NCI-H2171 treated with DMSO at 0.1 percent for 48 hours (cell line): ENCODE results near the gene SCRT2.
"Not testable (repeated sequence)": the region's sequence is repeated elsewhere in the genome, so short reads cannot be mapped to it uniquely, and the experiment has no call there.

Experiments
- DNase-seq: peaks from one replicate; lab custom pipeline; 2025; lab: John Stamatoyannopoulos, UW

Gene SCRT2

DNA sequence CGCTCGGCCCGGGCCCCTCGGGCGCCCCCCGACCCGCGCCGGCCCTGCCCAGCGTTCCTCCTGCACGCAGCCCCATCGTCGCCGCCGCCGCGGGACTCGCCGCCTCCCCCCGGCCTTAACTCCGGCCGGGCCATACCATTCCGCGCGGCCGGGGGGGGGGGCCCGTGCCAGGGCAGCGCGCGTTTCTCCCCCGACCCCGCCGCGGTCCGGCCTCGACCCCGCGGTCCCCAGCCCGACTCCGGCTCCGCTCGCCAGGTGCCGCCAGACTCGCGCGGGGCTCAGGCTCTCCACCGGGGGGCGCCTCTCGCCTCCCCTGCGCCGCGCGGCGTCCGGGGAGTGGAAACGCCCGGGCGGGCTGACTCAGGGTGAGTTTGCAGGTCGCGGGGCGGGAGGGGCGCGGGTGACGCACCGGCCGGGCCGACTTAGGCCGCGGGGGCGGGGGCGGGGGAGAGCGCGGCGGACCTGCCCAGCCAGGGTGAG lies 22.5 kb downstream of the SCRT2 start, which contains the start of gene SRXN1:
SRXN1 (minus strand) TSS at position 91 of the 480 bp plus-strand sequence; CDS start at position 76, 15 bp downstream.
- peak; percentile 70 for DNase-seq

DNA sequence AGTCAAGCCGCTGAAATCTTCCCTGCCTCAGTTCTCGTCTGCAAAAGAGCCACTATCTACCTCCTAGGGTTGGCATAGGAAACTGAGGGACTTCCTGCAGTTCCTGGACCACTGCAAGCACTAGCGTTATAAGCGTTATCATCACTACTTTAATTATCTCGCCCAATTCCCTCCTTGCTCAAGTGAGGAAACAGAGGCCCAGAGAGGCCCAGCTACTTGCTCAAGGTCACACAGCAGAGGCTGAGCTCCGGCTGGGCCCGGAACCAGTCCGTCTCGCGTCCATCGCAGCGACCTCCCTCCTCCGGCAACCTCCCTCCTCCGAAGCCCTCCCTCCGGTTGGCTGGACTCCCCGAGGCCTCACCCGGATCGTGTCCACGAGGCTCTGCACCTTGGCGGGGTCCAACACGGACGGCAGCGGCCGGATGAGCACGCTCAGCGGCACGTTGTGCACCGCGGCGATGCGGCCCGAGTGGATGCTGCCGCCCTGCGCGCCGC lies 22.9 kb downstream of the SCRT2 start:
- DNase-seq = no peak

DNA sequence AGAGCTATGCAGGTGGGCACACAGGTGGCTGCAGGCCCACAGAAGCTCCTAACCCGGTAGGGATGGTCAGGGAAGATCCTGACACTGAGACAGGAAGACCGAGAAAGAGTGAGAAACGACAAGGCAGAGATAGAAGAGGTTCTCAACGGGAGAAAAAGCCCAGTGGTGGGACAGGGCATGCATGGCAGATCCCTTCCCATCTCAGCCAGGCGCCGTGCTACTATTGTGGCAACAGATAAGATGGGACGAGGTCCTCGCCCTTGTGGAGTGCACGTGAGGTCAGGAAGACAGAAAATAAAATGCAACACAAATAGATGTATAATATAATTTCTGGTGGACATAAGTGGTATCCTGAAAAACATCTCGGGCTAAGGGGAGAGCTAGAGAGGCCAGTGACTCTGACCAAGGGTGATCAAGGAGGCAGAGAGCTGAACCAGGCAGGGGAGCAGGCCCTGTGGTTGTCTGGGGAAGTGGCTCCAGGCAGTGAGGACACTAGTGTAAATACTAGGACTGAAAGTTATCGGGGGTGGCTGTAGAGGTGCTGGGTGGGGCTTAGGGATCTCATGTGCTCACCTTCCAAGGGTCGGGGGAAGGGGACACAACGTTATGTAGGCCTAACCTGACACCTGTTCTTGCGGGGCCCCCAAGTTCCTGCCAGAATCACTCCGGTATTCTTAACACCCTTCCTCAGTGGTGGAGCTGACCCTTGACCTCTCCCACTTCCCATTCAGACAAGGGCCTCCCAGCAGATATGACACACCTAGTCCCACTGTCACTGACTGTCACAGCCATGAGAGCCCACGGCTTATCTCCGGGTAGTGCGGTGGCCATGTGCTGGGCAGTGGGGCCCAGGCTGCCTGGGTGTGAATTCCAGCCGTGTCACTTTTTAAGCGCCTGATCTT lies 23.6 kb downstream of the SCRT2 start:
- no peak for DNase-seq

DNA sequence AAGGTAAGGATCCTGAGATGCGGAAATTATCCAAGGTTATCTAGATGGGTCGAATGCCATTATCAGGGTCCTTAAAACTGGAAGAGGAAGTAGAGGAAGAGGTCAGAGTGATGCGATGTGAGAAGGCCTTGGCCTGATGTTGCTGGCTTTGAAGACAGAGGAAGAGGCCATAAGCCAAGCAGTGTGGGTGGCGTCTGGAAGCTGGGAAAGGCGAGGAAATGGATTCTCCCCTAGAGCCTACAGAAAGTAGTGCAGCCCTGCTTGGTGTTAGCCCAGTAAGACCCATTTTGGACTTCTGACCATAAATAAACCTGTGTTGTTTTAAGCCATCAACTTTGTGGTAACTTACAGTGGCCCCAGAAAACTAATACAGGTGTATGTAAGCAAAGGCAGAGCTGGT lies 24.6 kb downstream of the SCRT2 start:
- DNase-seq = no peak

DNA sequence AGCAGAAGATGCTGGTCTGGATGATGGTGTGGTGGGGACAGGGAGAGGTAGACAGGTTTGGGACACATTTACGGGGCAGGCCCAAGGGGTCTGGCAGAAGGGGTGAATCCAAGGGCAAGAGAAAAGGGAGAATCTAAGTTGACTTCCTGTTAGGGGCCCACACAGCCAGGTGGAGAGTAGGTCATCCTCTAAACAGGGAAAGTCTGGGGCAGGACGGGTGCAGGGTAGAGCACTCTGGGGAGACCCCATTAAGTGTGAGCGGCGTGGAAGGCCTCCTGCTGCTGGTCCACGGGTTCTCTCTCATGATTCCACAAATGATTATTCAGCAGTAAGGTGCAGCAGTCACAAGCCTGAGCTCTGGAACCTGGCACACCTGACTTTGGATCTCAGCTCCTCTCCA lies 25.3 kb downstream of the SCRT2 start:
- DNase-seq = no peak

DNA sequence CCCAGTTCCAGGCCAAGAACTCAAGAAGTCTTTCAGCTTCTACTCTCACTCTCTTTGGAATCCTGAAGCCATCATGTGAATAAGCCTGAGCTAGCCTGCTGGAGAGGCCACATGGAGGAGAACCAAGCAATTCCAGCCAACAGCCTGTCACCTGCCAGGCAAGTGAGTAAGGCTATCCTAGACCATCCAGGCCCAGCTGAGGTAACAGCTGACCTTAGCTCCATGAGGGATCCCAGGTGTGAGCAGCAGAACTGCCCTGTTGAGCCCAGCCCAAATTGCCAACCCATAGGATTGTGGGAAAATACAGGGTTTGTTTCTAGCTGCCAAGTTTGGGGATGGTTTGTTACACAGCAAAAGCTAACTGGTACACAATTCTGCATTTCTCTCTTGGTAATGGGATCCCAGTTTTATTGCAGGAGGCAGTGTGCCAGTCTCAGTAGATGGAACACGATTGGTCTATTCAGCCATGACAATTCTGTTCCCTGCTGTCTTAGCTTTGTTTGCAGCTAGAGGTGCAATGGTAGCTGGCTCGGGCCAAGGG lies 28.1 kb downstream of the SCRT2 start:
- DNase-seq = no peak

DNA sequence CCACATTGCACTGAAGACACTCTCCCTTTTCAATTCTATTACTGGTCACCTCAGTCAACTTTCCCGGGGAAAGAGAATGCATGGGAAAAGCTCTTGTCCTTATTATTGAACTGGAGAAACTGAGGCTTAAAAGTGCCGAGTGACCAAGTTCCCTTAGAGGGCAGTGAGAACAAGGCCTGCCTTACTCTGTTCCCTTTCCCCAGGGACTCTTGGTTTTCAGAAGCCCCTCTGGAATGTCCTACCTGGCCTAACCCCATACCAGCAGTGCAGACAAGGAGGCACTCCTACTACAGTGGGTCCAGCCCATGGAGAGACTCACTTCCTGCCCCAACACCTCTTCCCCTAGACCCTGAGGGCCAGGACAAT lies 28.8 kb downstream of the SCRT2 start:
- DNase-seq = no peak

DNA sequence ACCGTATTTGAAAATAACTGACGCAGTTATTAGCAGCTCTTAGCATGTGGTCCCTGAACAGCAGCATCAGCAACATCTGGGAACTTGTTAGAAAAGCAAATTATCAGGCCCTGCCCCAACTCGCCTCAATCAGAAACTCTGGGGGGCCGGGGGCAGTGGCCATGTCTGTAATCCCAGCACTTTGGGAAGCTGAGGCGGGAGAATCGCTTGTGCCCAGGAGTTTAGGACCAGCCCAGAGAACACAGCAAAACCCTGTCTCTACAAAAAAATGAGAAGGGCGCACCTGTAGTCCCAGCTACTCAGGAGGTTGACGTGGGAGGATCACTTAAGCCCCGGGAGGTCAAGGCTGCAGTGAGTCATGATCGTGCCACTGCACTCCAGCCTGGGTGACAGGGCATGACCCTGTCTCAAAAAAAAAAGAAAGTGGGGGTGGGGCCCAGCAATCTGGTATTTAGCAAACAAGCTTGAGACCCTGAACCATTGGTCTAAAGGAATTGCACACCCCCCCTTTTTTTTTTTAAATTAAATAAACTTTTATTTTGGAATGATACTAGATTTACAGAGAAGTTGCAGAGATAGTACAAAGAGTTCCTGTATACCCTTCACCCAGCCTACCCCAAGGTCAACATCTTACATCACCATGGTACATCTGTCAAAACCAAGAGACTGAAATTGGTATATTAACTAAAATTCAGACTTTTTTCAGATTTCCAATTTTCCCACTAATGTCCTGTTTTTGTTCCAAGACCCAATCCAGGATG lies 29.3 kb downstream of the SCRT2 start:
- DNase-seq = peak; percentile 25

DNA sequence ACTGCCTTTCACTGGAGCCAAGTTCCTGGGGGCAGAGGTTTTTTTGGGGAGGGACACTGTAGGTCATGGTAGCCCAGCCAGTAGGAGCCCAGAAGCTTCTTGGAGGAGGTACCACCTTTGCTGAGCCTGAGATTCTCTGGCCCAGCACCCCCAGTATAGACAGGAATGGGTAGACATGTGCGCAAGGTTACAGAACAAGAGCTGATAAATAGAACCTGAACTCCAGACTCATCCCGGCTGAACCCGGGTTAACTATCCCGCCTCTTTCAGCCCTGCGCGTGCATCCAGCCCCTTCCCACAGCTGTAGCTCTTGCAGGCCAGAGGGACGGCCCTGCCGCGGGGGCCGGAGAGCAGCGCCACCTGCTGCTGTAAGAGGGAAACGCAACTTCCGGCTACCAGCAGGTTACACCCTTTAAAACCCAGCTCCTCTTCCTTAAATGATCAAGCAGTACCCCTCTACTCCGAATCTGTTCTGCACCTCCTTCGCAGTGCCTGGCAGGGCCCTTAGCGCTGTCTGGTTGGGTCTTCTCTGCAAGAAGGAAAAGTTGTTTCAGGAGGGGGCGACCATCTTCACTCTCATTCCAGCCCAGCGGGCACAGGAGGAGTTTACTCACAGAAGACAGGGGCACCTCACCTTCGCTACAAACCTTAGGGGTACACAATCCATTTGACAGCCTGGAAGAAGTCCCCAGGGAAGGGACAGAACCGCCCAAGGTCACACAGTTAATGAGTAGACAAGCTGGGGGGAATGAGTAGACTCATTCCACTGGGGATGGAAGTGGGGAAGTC lies 30.1 kb downstream of the SCRT2 start:
- DNase-seq = peak; percentile 81

DNA sequence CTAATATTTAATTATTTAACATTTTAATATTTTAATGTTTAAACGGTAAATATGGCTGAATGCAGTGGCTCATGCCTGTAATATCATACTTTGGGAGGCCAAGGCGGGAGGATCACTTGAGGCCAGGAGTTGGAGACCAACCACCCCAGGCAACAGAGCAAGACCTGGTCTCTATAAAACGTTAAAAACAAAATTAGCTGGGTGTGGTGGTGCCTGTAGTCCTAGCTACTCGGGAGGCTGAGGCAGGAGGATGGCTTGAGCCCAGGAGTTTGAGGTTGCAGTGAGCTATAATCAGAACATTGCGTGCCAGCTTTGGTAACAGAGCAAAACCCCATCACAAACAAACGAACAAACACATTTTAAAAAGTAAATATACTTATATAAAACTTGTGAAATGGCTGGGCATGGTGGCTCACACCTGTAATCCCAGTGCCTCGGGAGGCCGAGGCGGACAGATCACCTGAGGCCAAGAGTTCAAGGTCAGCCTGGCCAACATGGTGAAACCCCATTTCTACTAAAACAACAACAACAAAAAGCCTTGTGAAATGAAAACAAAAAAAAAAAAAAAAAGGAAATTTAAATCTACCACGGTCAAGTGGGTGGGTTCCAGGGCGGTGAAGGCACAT lies 30.8 kb downstream of the SCRT2 start:
- DNase-seq = no peak

DNA sequence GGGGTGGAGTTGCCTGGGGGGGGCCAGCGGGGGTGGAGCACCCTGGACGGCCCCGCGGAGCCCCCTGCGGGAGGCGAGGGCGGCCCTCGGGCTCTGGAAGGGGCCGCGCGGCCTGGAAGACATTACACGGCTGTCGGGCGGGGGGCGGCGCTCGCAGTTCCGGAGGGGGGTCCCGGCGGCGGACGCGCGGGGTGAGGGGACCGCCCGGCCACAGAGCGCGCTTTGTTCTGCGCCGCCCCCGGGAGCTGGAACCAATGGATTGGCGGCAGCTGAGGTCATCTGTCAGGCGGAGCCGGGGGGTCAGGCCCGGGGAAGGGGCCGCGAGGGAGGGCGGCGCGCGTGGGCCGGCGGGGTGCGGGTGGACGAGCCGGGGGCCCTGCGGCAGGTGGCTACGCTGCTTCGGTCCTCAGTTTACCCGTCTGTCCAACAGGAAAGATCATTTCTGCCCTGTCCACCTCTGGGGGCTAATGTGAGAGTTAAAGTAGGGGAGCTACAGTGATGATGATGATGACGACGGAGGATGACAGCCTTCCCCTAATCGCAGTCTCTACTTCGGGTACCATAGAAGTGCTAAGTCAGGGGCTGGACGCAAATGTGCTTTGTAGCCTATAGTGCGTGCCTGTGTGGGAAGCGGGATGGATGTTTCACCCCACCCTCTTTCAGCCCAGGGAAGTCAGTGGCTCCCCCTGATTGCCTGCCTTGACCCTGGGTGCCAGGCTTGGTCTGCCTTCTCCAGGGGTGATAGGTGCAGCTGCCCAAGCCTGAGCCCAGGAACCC lies 33.0 kb downstream of the SCRT2 start:
- no peak for DNase-seq

DNA sequence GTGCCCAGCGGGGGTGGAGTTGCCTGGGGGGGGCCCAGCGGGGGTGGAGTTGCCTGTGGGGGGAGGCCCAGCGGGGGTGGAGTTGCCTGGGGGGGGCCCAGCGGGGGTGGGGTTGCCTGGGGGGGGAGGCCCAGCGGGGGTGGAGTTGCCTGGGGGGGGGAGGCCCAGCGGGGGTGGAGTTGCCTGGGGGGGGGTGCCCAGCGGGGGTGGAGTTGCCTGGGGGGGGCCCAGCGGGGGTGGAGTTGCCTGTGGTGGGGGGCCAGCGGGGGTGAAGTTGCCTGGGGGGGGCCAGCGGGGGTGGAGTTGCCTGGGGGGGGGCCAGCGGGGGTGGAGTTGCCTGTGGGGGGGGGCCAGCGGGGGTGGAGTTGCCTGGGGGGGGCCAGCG lies 33.6 kb downstream of the SCRT2 start:
- not testable (repeated sequence) for DNase-seq

DNA sequence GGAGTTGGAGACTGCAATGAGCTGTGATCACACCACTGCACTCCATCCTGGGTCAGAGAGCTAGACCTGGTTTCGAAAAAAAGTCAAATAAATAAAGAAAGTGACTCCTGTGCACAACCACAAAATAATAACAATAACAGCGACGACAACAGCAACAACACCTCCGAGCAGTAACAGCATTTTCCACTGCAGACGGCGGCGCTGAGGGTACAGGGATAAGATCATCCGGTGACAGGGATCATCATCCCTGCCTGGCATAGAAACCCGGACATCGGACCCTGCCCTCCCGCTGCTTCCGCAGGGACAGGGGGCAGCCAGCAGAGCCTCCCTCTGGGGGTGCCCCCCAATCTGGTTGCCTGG lies 34.1 kb downstream of the SCRT2 start:
- DNase-seq = peak; percentile 65

DNA sequence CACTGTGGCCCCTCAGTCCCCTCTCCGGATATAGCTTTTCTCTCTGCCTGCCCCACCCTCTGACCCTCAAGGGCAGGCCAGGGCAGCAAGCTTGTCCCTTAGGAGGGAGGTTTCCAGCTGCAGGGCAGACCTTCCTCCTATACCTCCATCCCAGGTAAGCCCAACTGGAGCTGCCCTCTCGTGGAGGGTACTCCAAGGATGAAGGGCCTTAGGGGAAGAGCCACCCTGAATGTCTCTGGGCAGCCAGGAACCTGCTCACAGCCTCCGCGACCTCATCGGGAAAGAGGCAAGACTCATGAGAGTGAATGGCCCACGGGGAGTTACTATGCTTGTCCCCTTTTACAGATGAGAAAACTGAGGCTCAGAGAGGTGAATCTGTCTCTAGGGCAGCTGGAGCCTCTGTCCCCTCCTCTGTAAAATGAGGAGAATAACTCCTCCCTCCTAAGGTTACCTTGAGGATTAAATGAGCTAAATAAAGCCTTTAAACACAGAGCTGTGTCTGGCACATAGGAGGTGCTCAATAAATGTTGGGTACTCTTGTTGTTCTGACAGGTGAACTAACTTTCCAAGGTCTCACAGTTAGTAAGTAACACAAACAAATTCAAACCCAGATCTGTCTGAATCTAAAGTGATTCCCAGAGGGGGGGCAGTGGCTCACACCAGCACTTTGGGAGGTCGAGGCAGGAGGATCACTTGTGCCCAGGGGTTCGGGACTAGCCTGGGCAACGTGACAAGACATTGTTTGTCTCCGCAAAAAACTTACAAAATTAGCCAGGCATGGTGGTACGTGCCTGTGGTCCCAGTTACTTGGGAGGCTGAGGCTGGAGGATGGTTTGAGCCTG lies 34.7 kb downstream of the SCRT2 start:
- no peak for DNase-seq

DNA sequence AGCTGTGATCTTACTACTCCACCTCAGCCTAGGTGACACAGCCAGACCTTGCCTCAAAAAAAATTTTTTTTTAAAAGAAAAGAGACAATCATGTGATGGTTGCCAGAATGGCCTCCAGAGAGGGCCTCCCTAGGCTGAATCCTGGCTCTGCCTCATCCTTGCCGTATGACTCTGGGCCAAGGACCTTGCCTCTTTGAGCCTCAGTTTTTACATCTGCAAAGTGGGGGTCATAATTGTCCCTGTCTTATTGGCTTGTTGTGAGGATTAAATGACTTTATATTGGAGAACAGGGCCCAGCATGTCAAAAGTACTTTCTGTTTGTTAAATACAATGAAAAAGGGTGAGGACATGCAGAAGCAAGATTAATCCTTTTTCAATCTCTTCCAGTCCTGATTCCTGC lies 37.0 kb downstream of the SCRT2 start:
- no peak for DNase-seq

DNA sequence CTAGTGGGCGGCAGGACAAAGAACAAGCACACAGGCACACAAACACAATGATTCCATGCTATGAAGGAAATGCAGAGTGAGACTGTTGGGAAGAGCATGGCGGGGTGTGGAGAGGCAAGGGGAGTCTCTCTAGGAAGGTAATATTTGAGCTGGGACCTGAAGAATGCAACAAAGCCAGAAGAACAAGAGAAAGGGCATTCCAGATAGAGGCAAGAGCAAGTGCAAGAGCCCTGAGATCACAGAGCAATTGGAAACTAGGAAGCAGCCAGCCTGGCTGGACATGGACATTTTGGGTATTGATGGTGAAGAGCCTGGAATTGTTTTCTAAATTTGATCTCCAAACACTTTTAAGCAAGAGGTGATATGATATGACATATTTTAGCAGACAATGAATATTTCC lies 38.0 kb downstream of the SCRT2 start:
- DNase-seq = no peak

DNA sequence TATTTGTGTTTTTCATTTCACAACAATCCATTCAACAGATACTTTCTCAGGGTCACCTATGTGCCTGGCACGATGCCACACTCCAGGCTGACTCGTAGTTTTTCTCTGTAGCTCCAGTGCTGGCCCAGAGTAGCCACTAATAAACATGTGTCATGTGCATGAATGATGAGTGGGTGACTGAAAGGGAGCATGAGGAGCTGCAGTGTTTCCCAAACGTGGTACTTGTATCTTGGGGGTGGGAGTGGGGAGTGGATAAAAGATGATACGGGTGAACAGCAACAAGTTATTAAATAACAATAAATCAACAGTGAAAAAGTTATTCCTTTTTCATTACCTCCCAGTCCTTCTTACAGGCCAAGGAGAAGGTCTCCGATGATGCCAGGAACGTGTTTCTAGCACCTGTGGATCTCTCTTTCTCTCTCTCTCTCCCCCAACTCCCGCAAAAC lies 39.7 kb downstream of the SCRT2 start:
- DNase-seq = no peak

DNA sequence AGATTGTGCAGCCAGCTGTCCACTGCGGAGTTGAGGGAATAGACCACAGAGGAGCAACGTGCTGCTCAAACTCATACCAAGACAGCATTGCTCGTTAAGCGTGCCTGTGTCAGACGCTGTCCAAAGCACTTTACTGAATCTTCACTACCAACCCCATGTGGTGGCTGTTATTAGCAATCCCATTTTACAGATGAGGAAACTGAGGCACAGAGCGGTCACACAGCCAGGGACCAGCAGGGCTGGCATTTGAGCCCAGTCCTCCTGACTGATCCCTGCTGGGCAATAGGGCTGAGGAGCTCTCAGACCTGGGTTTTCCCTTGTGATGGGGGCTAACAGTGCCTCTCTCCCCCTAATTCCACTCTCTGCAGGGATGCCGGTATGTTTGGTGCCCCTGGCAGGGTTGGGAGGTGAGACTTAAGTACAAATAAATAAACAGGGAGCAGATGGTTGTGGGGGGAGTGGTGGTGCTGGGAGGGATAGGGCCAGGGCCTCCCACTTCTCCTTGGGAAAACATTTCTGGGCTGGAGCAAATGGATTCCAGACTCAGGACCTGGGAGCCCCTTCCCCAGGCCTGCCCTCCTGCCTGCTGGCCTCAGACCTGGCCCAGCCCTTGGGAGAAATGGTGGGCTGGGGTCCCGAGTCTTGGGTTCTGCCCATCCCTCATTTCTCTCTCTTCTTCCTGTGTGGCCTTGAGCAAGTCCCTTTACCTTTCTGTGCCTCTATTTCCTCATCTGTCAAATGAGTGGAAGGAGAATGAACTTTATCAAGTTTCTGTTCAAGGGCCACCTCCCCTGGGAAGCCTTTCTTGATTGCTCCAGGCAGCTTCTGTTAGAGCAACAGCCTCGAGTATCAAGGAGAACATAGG lies 40.3 kb downstream of the SCRT2 start:
- peak; percentile 57 for DNase-seq
